22Rv1 (cell line): ENCODE results near the gene MT2A.

Experiments used
- CTCF ChIP-seq: fragments of 450-650 bp; IDR thresholded peaks from 2 replicates; pipeline ENCODE4 v1.5.1; 2017; ENCODE audit warnings: mild to moderate bottlenecking
- ZFX ChIP-seq: fragments of 450-650 bp; IDR thresholded peaks from 2 replicates; pipeline ENCODE4 v1.6.1; 2017; ENCODE audit warnings: antibody characterized with exemption, borderline replicate concordance

GRCh38 chr16:56647641-56648431 is 39.5 kb downstream of the MT2A start:
- TF ChIP-seq CTCF, result no peak
- no peak for TF ChIP-seq ZFX
